RCC 7860 (cell line): ENCODE results near the gene CCDC146.

ENCODE experiments used
- DNase-seq: peaks from one replicate; pipeline ENCODE4 v3.0.0-alpha.2; 2015; ENCODE audit warnings: low spot score
- FAIRE-seq: peaks from 2 replicates; lab custom pipeline; 2012; peaks lifted over from hg19 to GRCh38; lab: Jason Lieb, UNC

CCDC146 gene

GRCh38 chr7:77239471-77239870 is 117.1 kb downstream of the CCDC146 start:
- FAIRE-seq (no peak), DNase-seq (no peak)

GRCh38 chr7:77242068-77242467 is 119.7 kb downstream of the CCDC146 start:
- FAIRE-seq (no peak), DNase-seq (no peak)

- DNase-seq, result no peak
- no peak for FAIRE-seq
Measured at GRCh38 chr7:77242554-77242953, 120.1 kb downstream of the CCDC146 start.

GRCh38 chr7:77244222-77244934 is 122.0 kb downstream of the CCDC146 start:
- no peak for DNase-seq
- peak; percentile 23 for FAIRE-seq

- no peak for FAIRE-seq
- DNase-seq, result no peak
Measured at GRCh38 chr7:77245015-77245755, 122.8 kb downstream of the CCDC146 start.

- DNase-seq (no peak), FAIRE-seq (no peak)
Measured at GRCh38 chr7:77246026-77246640, 123.7 kb downstream of the CCDC146 start.

GRCh38 chr7:77247206-77247850 is 124.9 kb downstream of the CCDC146 start:
- peak; percentile 85 for FAIRE-seq
- DNase-seq, result peak; percentile 58

- FAIRE-seq (no peak), DNase-seq (no peak)
Measured at GRCh38 chr7:77248154-77248553, 125.7 kb downstream of the CCDC146 start.

- FAIRE-seq (no peak), DNase-seq (no peak)
Measured at GRCh38 chr7:77252506-77252905, 130.1 kb downstream of the CCDC146 start.

- FAIRE-seq, result no peak
Measured at GRCh38 chr7:77253151-77253550, 130.7 kb downstream of the CCDC146 start.

GRCh38 chr7:77254429-77254828 is 132.0 kb downstream of the CCDC146 start:
- FAIRE-seq, result no peak

More at GRCh38 chr7:77253151-77253550, 130.7 kb downstream of the CCDC146 start:
- DNase-seq, result no peak

GRCh38 chr7:77254915-77255314 is 132.5 kb downstream of the CCDC146 start:
- DNase-seq (no peak), FAIRE-seq (no peak)

More at GRCh38 chr7:77254429-77254828, 132.0 kb downstream of the CCDC146 start:
- no peak for DNase-seq

- FAIRE-seq (no peak), DNase-seq (no peak)
Measured at GRCh38 chr7:77258014-77258413, 135.6 kb downstream of the CCDC146 start.

GRCh38 chr7:77258593-77258992 is 136.2 kb downstream of the CCDC146 start:
- FAIRE-seq (no peak), DNase-seq (no peak)

GRCh38 chr7:77262316-77262715 is 139.9 kb downstream of the CCDC146 start:
- FAIRE-seq (no peak), DNase-seq (no peak)

- no peak for FAIRE-seq
- DNase-seq, result no peak
Measured at GRCh38 chr7:77265666-77266065, 143.3 kb downstream of the CCDC146 start.

GRCh38 chr7:77266291-77266794 is 143.9 kb downstream of the CCDC146 start:
- FAIRE-seq (no peak), DNase-seq (no peak)

- FAIRE-seq (no peak), DNase-seq (no peak)
Measured at GRCh38 chr7:77269360-77270093, 147.1 kb downstream of the CCDC146 start.

- DNase-seq (no peak), FAIRE-seq (no peak)
Measured at GRCh38 chr7:77270094-77270480, 147.7 kb downstream of the CCDC146 start.

GRCh38 chr7:77271766-77272165 is 149.4 kb downstream of the CCDC146 start:
- no peak for FAIRE-seq

More at GRCh38 chr7:77271766-77272165, 149.4 kb downstream of the CCDC146 start:
- DNase-seq, result no peak
